Ecto neural progenitor cell (in vitro differentiated cells): ENCODE measurements around the gene ID2.
A peak's percentile ranks its signal among the peaks of the same experiment; 100 is the strongest.

Source experiments
- DNase-seq: peaks from one replicate; pipeline ENCODE4 v3.0.0-alpha.2; 2018; ENCODE audit warnings: low spot score

ID2 gene

GRCh38 chr2:8648441-8649213 lies 33.2 kb upstream of the ID2 start:
- no peak for DNase-seq

GRCh38 chr2:8649718-8650117 lies 32.1 kb upstream of the ID2 start:
- no peak for DNase-seq

GRCh38 chr2:8650256-8650655 lies 31.6 kb upstream of the ID2 start:
- no peak for DNase-seq

GRCh38 chr2:8652774-8653426 lies 29.0 kb upstream of the ID2 start:
- DNase-seq, result no peak

- no peak for DNase-seq
These were observed 28.4 kb upstream of the ID2 start for GRCh38 chr2:8653485-8653884.

- DNase-seq, result no peak
These were observed 27.8 kb upstream of the ID2 start for GRCh38 chr2:8654041-8654440.

GRCh38 chr2:8654483-8654882 lies 27.4 kb upstream of the ID2 start:
- DNase-seq, result no peak

GRCh38 chr2:8656160-8656641 lies 25.7 kb upstream of the ID2 start:
- no peak for DNase-seq

GRCh38 chr2:8656811-8657210 lies 25.0 kb upstream of the ID2 start:
- DNase-seq, result no peak

GRCh38 chr2:8657423-8658062 lies 24.3 kb upstream of the ID2 start:
- DNase-seq, result no peak

GRCh38 chr2:8658064-8658862 lies 23.6 kb upstream of the ID2 start:
- DNase-seq, result no peak

GRCh38 chr2:8659092-8659734 lies 22.6 kb upstream of the ID2 start:
- no peak for DNase-seq

- DNase-seq, result no peak
These were observed 21.9 kb upstream of the ID2 start for GRCh38 chr2:8659735-8660492.

GRCh38 chr2:8661235-8661634 lies 20.6 kb upstream of the ID2 start:
- no peak for DNase-seq

- no peak for DNase-seq
These were observed 20.1 kb upstream of the ID2 start for GRCh38 chr2:8661736-8662135.

- DNase-seq, result no peak
These were observed 19.5 kb upstream of the ID2 start for GRCh38 chr2:8662239-8662879.

- no peak for DNase-seq
These were observed 17.9 kb upstream of the ID2 start for GRCh38 chr2:8663997-8664396.

- DNase-seq, result peak; percentile 18
These were observed 15.3 kb upstream of the ID2 start for GRCh38 chr2:8666581-8666980.

GRCh38 chr2:8667896-8668512 lies 13.9 kb upstream of the ID2 start:
- no peak for DNase-seq
